ENCODE results near the gene TMEM120A.
A peak's percentile ranks its signal among the peaks of the same experiment; 100 is the strongest.
"Not testable (repeated sequence)": the region's sequence is repeated elsewhere in the genome, so short reads cannot be mapped to it uniquely, and the experiment has no call there.

TMEM120A gene

GRCh38 chr7:75994388-75995051 is at the start of gene TMEM120A:
TSS of gene TMEM120A (minus strand) at chr7:75994595. CDS start at chr7:75994570, 25 bp downstream.
- Mint-ChIP-seq H3K4me3 (peak within 1 kb of the TSS; percentile 76), H3K4me1 (peaks cover 36% of the 10 kb centered on the region), H3K9me3 (no peaks in the 10 kb centered on the region), H3K36me3 (no peaks in the 10 kb centered on the region), H3K27ac (peak within 1 kb of the TSS; percentile 8), H3K27me3 (no peaks in the 10 kb centered on the region)

GRCh38 chr7:76040126-76040525 is 45.7 kb upstream of the TMEM120A start:
- no peaks in the 10 kb centered on the region for H3K9me3 Mint-ChIP-seq
- no peaks in the 10 kb centered on the region for H3K27me3 Mint-ChIP-seq
- peaks cover 4% of the 10 kb centered on the region for H3K36me3 Mint-ChIP-seq
- H3K4me3 Mint-ChIP-seq = no peak overlapping the region
- peaks cover 20% of the 10 kb centered on the region for H3K4me1 Mint-ChIP-seq
- no peak overlapping the region for H3K27ac Mint-ChIP-seq

- Mint-ChIP-seq H3K36me3 (no peaks in the 10 kb centered on the region), H3K27ac (no peak overlapping the region), H3K27me3 (no peaks in the 10 kb centered on the region), H3K4me1 (peaks cover 12% of the 10 kb centered on the region), H3K9me3 (no peaks in the 10 kb centered on the region), H3K4me3 (no peak overlapping the region)
Observed at GRCh38 chr7:76037310-76037709, 42.9 kb upstream of the TMEM120A start.

- Mint-ChIP-seq H3K36me3 (peaks cover 4% of the 10 kb centered on the region), H3K4me3 (no peak overlapping the region), H3K9me3 (no peaks in the 10 kb centered on the region), H3K4me1 (peaks cover 8% of the 10 kb centered on the region), H3K27me3 (no peaks in the 10 kb centered on the region), H3K27ac (no peak overlapping the region)
Observed at GRCh38 chr7:76031964-76032363, 37.6 kb upstream of the TMEM120A start.

GRCh38 chr7:76029682-76030081 is 35.3 kb upstream of the TMEM120A start:
- not testable (repeated sequence) for H3K27me3 Mint-ChIP-seq, H3K4me1 Mint-ChIP-seq, H3K9me3 Mint-ChIP-seq, H3K36me3 Mint-ChIP-seq, H3K27ac Mint-ChIP-seq, H3K4me3 Mint-ChIP-seq

- H3K27me3 Mint-ChIP-seq = no peaks in the 10 kb centered on the region
- no peak overlapping the region for H3K27ac Mint-ChIP-seq
- peaks cover 6% of the 10 kb centered on the region for H3K36me3 Mint-ChIP-seq
- no peak overlapping the region for H3K4me3 Mint-ChIP-seq
- H3K4me1 Mint-ChIP-seq = peaks cover 5% of the 10 kb centered on the region
- no peaks in the 10 kb centered on the region for H3K9me3 Mint-ChIP-seq
Observed at GRCh38 chr7:76023002-76023401, 28.6 kb upstream of the TMEM120A start.

- Mint-ChIP-seq H3K27me3 (no peaks in the 10 kb centered on the region), H3K9me3 (no peaks in the 10 kb centered on the region), H3K4me3 (no peak overlapping the region), H3K4me1 (peaks cover 5% of the 10 kb centered on the region), H3K36me3 (peaks cover 8% of the 10 kb centered on the region), H3K27ac (no peak overlapping the region)
Observed at GRCh38 chr7:76022026-76022780, 27.8 kb upstream of the TMEM120A start.

GRCh38 chr7:76020031-76020714 is 25.8 kb upstream of the TMEM120A start:
- Mint-ChIP-seq H3K9me3 (no peaks in the 10 kb centered on the region), H3K27me3 (no peaks in the 10 kb centered on the region), H3K27ac (no peak overlapping the region), H3K4me3 (no peak overlapping the region), H3K4me1 (peaks cover 5% of the 10 kb centered on the region), H3K36me3 (peaks cover 8% of the 10 kb centered on the region)

- not testable (repeated sequence) for H3K4me3 Mint-ChIP-seq, H3K27ac Mint-ChIP-seq, H3K4me1 Mint-ChIP-seq, H3K36me3 Mint-ChIP-seq, H3K9me3 Mint-ChIP-seq, H3K27me3 Mint-ChIP-seq
Observed at GRCh38 chr7:76018520-76018919, 24.1 kb upstream of the TMEM120A start.

- peaks cover 6% of the 10 kb centered on the region for H3K36me3 Mint-ChIP-seq
- H3K4me1 Mint-ChIP-seq = peaks cover 5% of the 10 kb centered on the region
- H3K9me3 Mint-ChIP-seq = no peaks in the 10 kb centered on the region
- H3K4me3 Mint-ChIP-seq = no peak overlapping the region
- H3K27me3 Mint-ChIP-seq = no peaks in the 10 kb centered on the region
- no peak overlapping the region for H3K27ac Mint-ChIP-seq
Observed at GRCh38 chr7:76016191-76016947, 22.0 kb upstream of the TMEM120A start.

- Mint-ChIP-seq H3K27me3 (no peaks in the 10 kb centered on the region), H3K4me1 (peaks cover 30% of the 10 kb centered on the region), H3K36me3 (peaks cover 7% of the 10 kb centered on the region), H3K27ac (no peak overlapping the region), H3K4me3 (no peak overlapping the region), H3K9me3 (no peaks in the 10 kb centered on the region)
Observed at GRCh38 chr7:76011442-76011861, 17.1 kb upstream of the TMEM120A start.

GRCh38 chr7:76009672-76010600 is 15.5 kb upstream of the TMEM120A start:
- Mint-ChIP-seq H3K27me3 (no peaks in the 10 kb centered on the region), H3K4me3 (peak overlapping the region; percentile 55), H3K36me3 (peaks cover 12% of the 10 kb centered on the region), H3K27ac (no peak overlapping the region), H3K4me1 (peaks cover 30% of the 10 kb centered on the region), H3K9me3 (no peaks in the 10 kb centered on the region)

GRCh38 chr7:76008156-76008687 is 13.8 kb upstream of the TMEM120A start:
- H3K27me3 Mint-ChIP-seq = no peaks in the 10 kb centered on the region
- peaks cover 30% of the 10 kb centered on the region for H3K4me1 Mint-ChIP-seq
- peak overlapping the region; percentile 55 for H3K4me3 Mint-ChIP-seq
- no peak overlapping the region for H3K27ac Mint-ChIP-seq
- H3K9me3 Mint-ChIP-seq = no peaks in the 10 kb centered on the region
- H3K36me3 Mint-ChIP-seq = peaks cover 11% of the 10 kb centered on the region

- H3K4me1 Mint-ChIP-seq = peaks cover 20% of the 10 kb centered on the region
- not testable (repeated sequence) for H3K27ac Mint-ChIP-seq, H3K9me3 Mint-ChIP-seq, H3K4me3 Mint-ChIP-seq, H3K27me3 Mint-ChIP-seq
- H3K36me3 Mint-ChIP-seq = peaks cover 12% of the 10 kb centered on the region
Observed at GRCh38 chr7:76005004-76005403, 10.6 kb upstream of the TMEM120A start.

Data from activated naive CD4-positive, alpha-beta T cell treated with anti-CD3 and anti-CD28 coated beads, Interleukin-2, amount 50 U/mL, for 24 hours (primary cell).